GM19351 (cell line): Measurements from ENCODE around the gene FBXO31.
"Not testable (repeated sequence)": the region's sequence is repeated elsewhere in the genome, so short reads cannot be mapped to it uniquely, and the experiment has no call there.

Source experiments
- ATAC-seq: cut with Tn5 transposase; IDR thresholded peaks from one replicate; pipeline ENCODE4 v1.9.1; 2021; ENCODE audit warnings: mild to moderate bottlenecking, moderate library complexity; ENCODE audit not compliant: unreplicated experiment

Gene FBXO31

GRCh38 chr16:87365021-87365713 is 18.4 kb downstream of the FBXO31 start:
- no peak for ATAC-seq

DNA sequence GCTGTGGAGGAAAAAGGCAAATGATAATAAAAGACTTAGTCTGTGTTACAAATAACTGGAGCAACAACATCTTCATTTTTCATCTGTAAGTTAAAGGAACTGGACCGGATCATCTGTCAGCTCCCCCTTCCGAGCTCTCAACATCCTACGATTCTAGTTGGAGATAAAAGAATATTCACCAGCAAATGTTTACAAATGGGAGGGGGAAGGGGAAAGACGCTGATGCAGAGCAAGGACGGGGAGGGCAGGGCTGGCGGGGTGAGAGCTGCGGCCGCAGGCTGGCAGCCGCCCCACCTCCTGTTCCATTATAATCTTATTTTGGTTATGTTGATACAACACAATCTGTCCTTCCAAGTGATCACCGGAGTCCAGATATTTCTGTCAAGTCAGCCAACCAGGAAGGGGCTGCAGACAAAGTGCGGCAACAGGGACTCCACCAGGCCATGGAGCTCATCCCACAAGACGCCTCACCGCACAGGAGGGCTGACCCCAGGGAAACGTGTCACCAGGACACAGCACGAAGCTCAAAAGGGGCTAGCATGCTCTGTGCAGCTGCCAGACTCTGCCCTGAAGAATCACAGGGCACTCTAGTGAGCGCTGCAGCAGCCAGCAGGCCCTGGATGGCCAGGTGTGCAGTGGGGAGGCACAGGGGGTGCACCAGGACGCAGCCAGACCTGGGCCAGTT is 19.7 kb downstream of the FBXO31 start:
- ATAC-seq, result no peak

- ATAC-seq, result not testable (repeated sequence)
These were observed 20.6 kb downstream of the FBXO31 start for GRCh38 chr16:87362828-87363559.

DNA sequence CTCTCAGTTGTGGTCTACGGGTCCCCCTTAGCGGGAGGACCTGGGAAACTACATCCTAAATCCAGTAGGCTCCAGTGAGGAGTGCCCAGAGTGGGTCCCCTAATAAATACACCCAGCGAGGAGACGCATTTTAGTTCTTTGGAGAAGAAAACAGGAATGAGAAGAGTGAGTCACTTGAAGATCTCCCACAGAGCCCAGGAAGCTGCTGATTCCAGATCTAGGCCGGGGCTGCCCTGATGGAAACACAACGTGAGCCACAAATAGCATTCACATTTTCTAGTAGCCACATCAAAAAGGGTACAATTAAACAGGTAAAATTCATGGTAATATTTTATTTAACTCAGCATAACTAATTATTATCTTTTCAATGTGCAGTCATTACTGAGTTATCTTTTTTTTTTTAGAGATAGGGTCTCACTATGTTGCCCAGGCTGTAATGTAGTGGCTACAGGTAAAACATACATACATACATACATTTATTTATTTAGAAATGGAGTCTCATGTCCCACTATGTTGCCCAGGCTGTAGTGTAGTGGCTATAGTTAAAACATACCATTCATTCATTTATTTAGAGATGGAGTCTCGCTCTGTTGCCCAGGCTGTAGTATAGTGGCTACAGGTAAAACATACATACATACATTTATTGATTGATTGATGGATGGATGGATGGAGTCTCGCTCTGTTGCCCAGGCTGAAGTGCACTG is 21.5 kb downstream of the FBXO31 start:
- no peak for ATAC-seq

DNA sequence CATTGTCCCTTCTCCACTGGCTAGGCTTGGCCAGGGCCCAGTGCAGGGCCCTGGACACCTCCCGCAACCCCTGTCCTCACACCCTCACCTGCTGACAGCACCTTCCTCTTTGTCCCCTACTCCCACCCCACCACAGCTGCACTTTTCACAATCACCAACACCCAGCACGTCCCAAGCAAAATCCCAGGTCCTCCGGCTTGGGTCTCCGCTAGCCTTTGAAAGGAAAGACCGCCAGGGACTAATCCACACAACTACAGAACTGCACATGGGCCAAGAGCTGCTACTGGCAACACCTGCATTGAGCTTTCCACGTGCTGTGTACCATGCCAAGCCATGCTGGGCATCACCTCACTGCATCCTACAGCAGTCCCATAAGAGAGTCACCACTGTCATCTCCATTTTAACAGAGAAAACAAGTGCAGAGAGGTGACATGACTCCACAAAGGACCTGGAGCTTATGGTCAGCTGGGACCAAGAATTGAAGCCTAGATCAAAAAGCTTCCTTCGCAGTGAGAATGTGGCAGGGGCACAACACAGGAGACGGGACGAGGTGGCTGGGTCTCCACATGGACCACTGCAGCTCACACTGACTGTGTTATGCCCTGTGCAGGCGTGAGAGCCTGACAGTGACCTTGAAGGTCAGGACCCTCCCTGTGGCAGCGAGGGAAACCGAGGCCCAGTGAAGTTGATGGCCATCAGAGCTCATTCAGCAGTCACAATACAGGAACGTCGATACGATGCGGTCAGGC is 22.5 kb downstream of the FBXO31 start:
- no peak for ATAC-seq

DNA sequence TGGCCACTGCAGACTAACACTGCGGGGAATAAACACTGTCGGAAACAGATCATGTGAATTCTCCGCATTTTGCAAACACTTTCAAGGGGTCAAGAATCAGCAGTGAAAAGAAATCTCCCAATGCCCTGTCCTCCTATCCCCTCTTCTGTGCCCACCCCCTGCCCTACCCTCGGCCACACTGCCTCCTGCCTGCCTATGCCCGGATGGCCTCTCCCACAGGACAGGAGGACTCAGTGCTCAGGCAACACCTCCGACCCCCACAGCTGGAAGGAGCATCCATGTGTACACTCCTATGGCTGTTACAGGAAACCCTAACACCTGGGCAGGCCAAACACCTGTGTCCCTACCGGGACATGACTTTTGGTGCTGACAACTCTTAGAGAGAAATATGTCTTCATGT is 24.5 kb downstream of the FBXO31 start:
- ATAC-seq, result no peak

- ATAC-seq, result no peak
These were observed 24.9 kb downstream of the FBXO31 start for GRCh38 chr16:87358696-87359095.

GRCh38 chr16:87358250-87358649 is 25.3 kb downstream of the FBXO31 start:
- no peak for ATAC-seq

DNA sequence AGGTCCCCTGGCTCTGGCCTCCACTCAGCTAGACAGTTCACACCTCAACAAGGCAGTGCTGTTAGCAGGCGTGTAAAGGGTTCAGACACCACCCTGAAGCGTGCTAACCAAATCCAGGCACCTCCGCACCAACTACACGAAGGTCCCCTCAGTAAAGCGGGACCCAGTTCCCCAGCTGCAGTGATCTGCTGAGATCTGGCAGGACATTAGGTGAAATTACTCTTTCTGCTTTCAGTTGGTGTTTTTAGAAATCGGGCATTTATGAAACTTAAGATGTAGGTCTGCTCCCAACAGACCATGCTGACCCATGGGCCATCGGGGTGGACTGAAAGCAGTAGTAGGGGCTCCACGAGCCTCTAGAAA is 27.1 kb downstream of the FBXO31 start:
- ATAC-seq, result no peak

GRCh38 chr16:87353613-87354012 is 30.0 kb downstream of the FBXO31 start:
- ATAC-seq, result no peak

GRCh38 chr16:87352818-87353217 is 30.8 kb downstream of the FBXO31 start:
- no peak for ATAC-seq

GRCh38 chr16:87351320-87351698 is 32.3 kb downstream of the FBXO31 start:
- ATAC-seq, result no peak

DNA sequence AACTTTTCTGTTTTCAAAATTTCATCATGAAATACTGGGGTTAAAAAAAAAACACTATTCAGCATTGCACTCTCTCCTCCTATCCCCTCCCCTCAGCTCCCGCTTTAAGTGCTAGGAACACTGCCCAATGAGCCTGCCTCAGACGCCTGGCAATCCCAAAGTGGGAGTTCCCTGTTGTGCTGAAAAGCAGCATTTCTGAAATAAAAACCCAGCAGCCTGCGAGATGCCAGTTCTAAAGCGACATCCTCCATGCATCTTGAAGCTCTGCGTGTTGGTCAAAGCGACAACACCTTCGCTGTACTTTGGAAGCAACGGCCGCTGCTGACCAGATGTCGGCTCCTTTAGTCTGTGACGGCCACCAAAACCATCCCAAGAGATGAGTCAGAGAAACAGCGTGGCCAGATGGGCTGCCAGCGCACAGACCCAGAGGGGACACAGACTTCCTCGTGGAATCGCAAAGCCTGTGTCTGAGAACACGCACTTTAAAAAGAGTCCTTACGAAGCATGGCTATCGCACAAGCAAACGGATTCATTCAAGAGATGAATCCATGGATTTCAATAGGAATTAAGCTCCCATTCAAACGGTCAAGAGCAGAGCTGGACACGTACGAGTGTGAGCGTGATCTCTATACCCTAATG is 32.8 kb downstream of the FBXO31 start:
- no peak for ATAC-seq

DNA sequence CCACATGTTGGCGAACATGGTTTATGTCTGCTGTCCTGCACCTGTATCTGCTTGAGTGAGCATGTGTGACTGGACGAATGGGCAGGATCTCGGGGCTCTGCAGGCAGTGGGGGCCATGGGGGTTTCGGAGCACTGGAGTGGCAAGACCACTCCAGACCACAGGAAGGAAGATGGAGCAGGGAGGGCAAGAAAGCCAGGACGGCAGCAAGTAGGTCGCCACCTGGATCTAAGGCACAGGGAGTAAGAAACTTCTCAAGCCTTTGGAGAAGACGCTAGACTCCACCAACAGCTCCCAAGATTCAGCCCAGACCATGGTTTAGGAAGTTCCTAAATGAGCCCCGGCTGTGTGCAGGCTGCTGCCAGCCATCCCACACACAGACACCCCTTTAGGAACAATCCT is 33.5 kb downstream of the FBXO31 start:
- ATAC-seq, result no peak

DNA sequence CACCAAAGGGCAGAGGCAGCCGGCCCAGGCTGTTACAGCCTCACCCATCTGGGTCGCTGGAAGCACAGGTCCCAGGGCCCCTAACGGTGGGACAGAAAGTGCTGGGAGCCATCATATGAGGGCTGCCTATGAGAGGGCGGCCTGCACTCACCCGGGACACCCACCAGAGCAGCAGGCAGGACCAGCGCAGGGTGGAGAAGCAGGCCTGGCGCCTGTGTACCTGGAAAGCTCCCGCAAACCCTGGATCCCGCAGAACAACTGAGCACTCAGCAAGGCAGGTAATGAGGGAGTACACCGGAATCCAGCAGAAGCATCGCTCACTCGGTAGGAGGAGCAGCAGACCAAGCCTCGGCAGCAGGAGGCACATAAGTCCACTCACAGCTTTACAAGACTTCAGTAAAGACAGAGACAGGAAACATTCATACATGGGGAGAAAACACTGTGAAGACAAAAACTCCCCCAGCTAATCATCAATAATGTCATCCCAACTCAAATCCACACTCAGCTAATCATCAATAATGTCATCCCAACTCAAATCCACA is 34.9 kb downstream of the FBXO31 start:
- ATAC-seq, result no peak

- no peak for ATAC-seq
These were observed 35.5 kb downstream of the FBXO31 start for GRCh38 chr16:87347932-87348615.

DNA sequence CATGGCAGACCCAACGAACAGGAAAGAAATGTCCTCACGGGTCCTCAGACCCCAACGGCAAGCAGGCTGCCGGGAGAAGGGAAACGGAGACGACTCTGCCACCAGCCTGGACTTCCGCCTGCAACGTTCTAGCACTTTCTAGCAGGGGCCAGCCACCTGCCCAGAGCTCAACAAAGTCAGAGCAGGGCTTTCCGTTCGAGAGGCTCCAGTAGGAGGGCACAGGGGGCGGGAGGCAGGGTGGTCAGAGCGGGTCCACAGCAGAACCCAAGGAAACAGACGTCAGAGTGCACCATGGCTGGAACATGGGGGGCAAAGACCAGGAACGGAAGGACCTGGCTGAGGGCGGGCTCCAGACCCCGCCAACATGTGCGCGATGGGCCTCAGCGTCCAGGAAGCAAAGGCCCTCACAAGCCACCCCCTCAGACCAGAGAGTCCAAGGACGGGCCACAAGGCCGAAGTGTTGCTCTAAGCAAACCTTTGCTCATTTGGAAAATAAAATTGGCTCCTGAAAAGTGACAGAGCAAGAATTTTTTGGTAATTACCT is 37.0 kb downstream of the FBXO31 start:
- no peak for ATAC-seq

GRCh38 chr16:87345726-87346424 is 37.7 kb downstream of the FBXO31 start:
- ATAC-seq, result no peak
